ENCODE data around the gene STRADA. TPM values are rescaled to one million over a fixed set of nuclear protein-coding genes. Genes with fewer than 3 reads are reported as not detected.

The STRADA gene
- total and polyA plus RNA-seq, 9 of the 15 experiments (the other 6 are each of a cell fraction or from before 2014, with no cell fraction given): 6.6 to 33.0 (median 20.5) TPM

DNA sequence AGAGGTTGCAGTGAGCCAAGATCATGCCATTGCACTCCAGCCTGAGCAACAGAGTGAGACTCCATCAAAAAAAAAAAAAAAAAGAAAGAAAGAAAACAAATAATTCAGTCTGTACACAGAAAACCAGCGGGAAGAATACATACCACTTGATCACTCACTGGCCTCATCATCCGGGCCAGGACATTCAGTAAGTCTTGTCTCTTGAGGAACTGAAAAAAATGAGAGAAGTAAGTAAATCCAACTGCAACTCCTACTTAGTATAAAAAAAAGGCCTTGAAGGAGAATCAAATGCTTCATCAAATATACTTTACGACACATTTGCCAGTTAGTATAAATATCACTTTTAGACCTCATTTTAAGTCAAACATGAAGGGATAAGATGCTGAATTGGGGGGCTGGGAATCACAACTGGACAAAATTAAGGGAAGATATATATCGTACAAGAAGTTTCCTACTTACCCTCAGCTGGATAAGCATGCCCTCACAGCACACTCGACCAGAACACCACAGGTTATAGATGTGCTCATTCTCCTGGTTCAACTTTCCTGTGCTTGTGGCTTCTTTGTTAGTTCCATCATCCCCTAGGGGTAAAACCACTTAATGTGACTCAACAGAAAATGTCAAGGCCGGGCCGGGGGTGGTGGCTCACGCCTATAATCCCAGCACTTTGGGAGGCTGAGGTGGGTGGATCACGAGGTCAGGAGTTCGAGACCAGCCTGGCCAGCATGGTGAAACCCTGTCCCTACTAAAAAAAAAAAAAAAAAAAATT lies 19.4 kb upstream of the STRADA start:
- Histone ChIP-seq H3K79me2 (ENCODE audit: control insufficient read depth, insufficient read depth, low read length) (peaks cover 26% of the 10 kb centered on the region), H4K20me1 (replicated peaks; ENCODE audit: control insufficient read depth, insufficient read depth, low read length) (0 out of 2 replicates have a peak, but pooled peaks cover 3% of the 10 kb centered on the region), H3K9me1 (ENCODE audit: control insufficient read depth, insufficient read depth, low read length) (no peaks in the 10 kb centered on the region), H2AFZ (ENCODE audit: low read depth, low read length) (no peak overlapping the region), H3K27ac (ENCODE audit: extremely low read depth, low read depth, low read length) (no peak overlapping the region), H3K27me3 (ENCODE audit: control insufficient read depth in 2 of 2, insufficient read depth in 2 of 2, low read length in 2 of 2) (no peaks in the 10 kb centered on the region), H3K4me3 (no peak overlapping the region), H3K4me2 (ENCODE audit: insufficient read depth, low read length) (no peak overlapping the region), H3K36me3 (ENCODE audit: control insufficient read depth, insufficient read depth, low read length) (peaks cover 91% of the 10 kb centered on the region), H3K9ac (ENCODE audit: insufficient read depth in 1 of 2, low read depth in 2 of 2, low read length in 2 of 2) (no peak overlapping the region), H3K4me1 (replicated peaks in 1 of 2; ENCODE audit: control insufficient read depth in 2 of 2, insufficient read depth in 2 of 2, low read length in 2 of 2) (no peaks in the 10 kb centered on the region), H3K9me3 (replicated peaks; ENCODE audit: control insufficient read depth, insufficient read depth, low read depth, low read length) (no peaks in the 10 kb centered on the region)
- POLR2A ChIA-PET: interaction anchor here (0.8 to 3.4 kb wide), 3 partner anchors 11 to 18 kb away, joined by 3 to 23 read pairs (median 15); partner anchors contain the start of genes CCDC47 and DDX42
- in situ Hi-C loops (cut with MboI) (no loop called here), intact Hi-C loops (cut with micrococcal nuclease) (no loop called here)
- DNase-seq (ENCODE audit: extremely low read depth in 1 of 4, low spot score in 3 of 4): no peak
- BruUV-seq (replicated peaks): no TSS peak
- CTCF ChIA-PET (ENCODE audit: low intra/inter-chr PET ratio): no interaction called here
- peak; percentile 46; the same call in 1 of the 2 replicates for TF ChIP-seq EGR1 (conservative IDR thresholded peaks at IDR 0.05)
- TF ChIP-seq PCBP2 (IDR thresholded peaks at IDR 0.05; ENCODE audit: low read depth, low read length, poor library complexity, severe bottlenecking): no peak
- FAIRE-seq: no peak
- 87% methylated on average over 8 of the region's 10 CpGs for WGBS (ENCODE audit: insufficient coverage, low coverage, missing lambda C conversion rate)
- no peak for ATAC-seq

DNA sequence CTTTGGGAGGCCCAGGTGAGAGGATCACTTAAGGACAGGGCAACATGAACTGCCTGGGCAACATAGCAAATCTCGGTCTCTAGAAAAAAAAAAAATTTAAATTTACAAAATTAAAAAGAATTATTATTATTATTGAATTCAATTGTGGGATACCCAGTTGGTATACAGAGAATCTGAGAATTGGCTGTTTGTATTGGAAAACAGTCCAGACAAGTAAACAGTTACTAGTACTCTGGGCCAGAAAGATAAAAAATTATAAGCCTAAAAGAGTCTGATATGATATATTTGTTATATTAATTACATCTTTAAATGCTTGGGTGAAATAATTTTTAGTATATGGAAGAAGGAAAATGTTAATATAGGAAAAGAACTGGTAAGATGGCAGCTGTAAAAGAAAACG lies 16.8 kb upstream of the STRADA start:
- Histone ChIP-seq H4K20me1 (replicated peaks; ENCODE audit: control insufficient read depth, insufficient read depth, low read length) (0 out of 2 replicates have a peak, but pooled peaks cover 3% of the 10 kb centered on the region), H3K9me1 (ENCODE audit: control insufficient read depth, insufficient read depth, low read length) (no peaks in the 10 kb centered on the region), H2AFZ (ENCODE audit: low read depth, low read length) (no peak overlapping the region), H3K9ac (ENCODE audit: insufficient read depth in 1 of 2, low read depth in 2 of 2, low read length in 2 of 2) (no peak overlapping the region), H3K27me3 (ENCODE audit: control insufficient read depth in 2 of 2, insufficient read depth in 2 of 2, low read length in 2 of 2) (no peaks in the 10 kb centered on the region), H3K36me3 (ENCODE audit: control insufficient read depth, insufficient read depth, low read length) (peaks cover 92% of the 10 kb centered on the region), H3K4me3 (no peak overlapping the region), H3K4me1 (replicated peaks in 1 of 2; ENCODE audit: control insufficient read depth in 2 of 2, insufficient read depth in 2 of 2, low read length in 2 of 2) (no peaks in the 10 kb centered on the region), H3K4me2 (ENCODE audit: insufficient read depth, low read length) (no peak overlapping the region), H3K27ac (ENCODE audit: extremely low read depth, low read depth, low read length) (no peak overlapping the region), H3K79me2 (ENCODE audit: control insufficient read depth, insufficient read depth, low read length) (peaks cover 7% of the 10 kb centered on the region; the same call in 1 of the 3 replicates), H3K9me3 (replicated peaks; ENCODE audit: control insufficient read depth, insufficient read depth, low read depth, low read length) (no peaks in the 10 kb centered on the region)
- ChIA-PET CTCF (ENCODE audit: low intra/inter-chr PET ratio) (no interaction called here), POLR2A (interaction anchor here (0.6 to 1.6 kb wide), 2 partner anchors 8 to 10 kb away, joined by 3 to 6 read pairs; no protein-coding TSS in a partner anchor)
- BruUV-seq (replicated peaks): TSS peak; percentile 12
- no peak for TF ChIP-seq RBM17 (IDR thresholded peaks at IDR 0.05; ENCODE audit: borderline replicate concordance, low read depth, low read length)
- TF ChIP-seq BRF1 (IDR thresholded peaks at IDR 0.05; ENCODE audit: borderline replicate concordance, extremely low read depth, insufficient read length): no peak
- no peak for TF ChIP-seq COPS2 (conservative IDR thresholded peaks at IDR 0.05)
- TF ChIP-seq RFX1 (IDR thresholded peaks at IDR 0.05): no peak
- TF ChIP-seq ZNF408 (CRISPR knock-in tag; IDR thresholded peaks at IDR 0.05; ENCODE audit: low read depth): no peak
- no peak for TF ChIP-seq KAT7 (CRISPR knock-in tag; IDR thresholded peaks at IDR 0.05; ENCODE audit: borderline replicate concordance)
- no peak for TF ChIP-seq MTA2 (IDR thresholded peaks at IDR 0.05; ENCODE audit: low read depth)
- intact Hi-C loops (cut with micrococcal nuclease) (no loop called here), in situ Hi-C loops (cut with MboI) (no loop called here)
- 67% methylated on average over 2 of the region's 2 CpGs for WGBS (ENCODE audit: insufficient coverage, low coverage, missing lambda C conversion rate)
- FAIRE-seq (no peak), ATAC-seq (no peak), DNase-seq (ENCODE audit: extremely low read depth in 1 of 4, low spot score in 3 of 4) (no peak)

Measured in K562 (cell line).